Neural cell (in vitro differentiated cells): ENCODE data around the gene PRDX6.

Experiments used
- EP300 ChIP-seq: fragments of 450-650 bp; conservative IDR thresholded peaks from 2 replicates; pipeline ENCODE4 v1.6.1; 2014; ENCODE audit warnings: antibody characterized with exemption, mild to moderate bottlenecking, moderate library complexity; ENCODE audit not compliant: poor library complexity, severe bottlenecking
- EZH2 ChIP-seq: fragments of 200-600, 300-800 bp; shearing (Covaris generic), sonication (generic); IDR thresholded peaks from 2 replicates; pipeline ENCODE4 v1.6.1; 2014; ENCODE audit warnings: antibody characterized with exemption, low read length, borderline replicate concordance, mild to moderate bottlenecking; ENCODE audit not compliant: insufficient read depth, poor library complexity, severe bottlenecking
- MXI1 ChIP-seq: fragments of 450-650 bp; conservative IDR thresholded peaks from 2 replicates; pipeline ENCODE4 v1.6.1; 2014; ENCODE audit warnings: antibody characterized with exemption, mild to moderate bottlenecking; ENCODE audit not compliant: poor library complexity, severe bottlenecking
- POLR2AphosphoS5 ChIP-seq: IDR thresholded peaks from 2 replicates; pipeline ENCODE4 v1.6.1; 2012
- RAD21 ChIP-seq: fragments of 450-650 bp; conservative IDR thresholded peaks from 2 replicates; pipeline ENCODE4 v1.6.1; 2014; ENCODE audit warnings: antibody characterized with exemption, mild to moderate bottlenecking, moderate library complexity
- SMC3 ChIP-seq: fragments of 450-650 bp; conservative IDR thresholded peaks from 2 replicates; pipeline ENCODE4 v1.6.1; 2014; ENCODE audit warnings: antibody characterized with exemption, mild to moderate bottlenecking, moderate library complexity; ENCODE audit not compliant: poor library complexity
- TAF1 ChIP-seq: IDR thresholded peaks from 2 replicates; pipeline ENCODE4 v1.6.1; 2012; ENCODE audit warnings: low read depth
- TF ChIP-seq, protein P1 (sequence below): fragments of 450-650 bp; IDR thresholded peaks from 2 replicates; pipeline ENCODE4 v1.5.1; 2014; ENCODE audit warnings: antibody characterized with exemption, mild to moderate bottlenecking, moderate library complexity; ENCODE audit not compliant: poor library complexity, severe bottlenecking
- TF ChIP-seq, protein P2 (sequence below): IDR thresholded peaks from 2 replicates; pipeline ENCODE4 v1.6.1; 2012; ENCODE audit warnings: borderline replicate concordance

- TF ChIP-seq, protein P1, sequence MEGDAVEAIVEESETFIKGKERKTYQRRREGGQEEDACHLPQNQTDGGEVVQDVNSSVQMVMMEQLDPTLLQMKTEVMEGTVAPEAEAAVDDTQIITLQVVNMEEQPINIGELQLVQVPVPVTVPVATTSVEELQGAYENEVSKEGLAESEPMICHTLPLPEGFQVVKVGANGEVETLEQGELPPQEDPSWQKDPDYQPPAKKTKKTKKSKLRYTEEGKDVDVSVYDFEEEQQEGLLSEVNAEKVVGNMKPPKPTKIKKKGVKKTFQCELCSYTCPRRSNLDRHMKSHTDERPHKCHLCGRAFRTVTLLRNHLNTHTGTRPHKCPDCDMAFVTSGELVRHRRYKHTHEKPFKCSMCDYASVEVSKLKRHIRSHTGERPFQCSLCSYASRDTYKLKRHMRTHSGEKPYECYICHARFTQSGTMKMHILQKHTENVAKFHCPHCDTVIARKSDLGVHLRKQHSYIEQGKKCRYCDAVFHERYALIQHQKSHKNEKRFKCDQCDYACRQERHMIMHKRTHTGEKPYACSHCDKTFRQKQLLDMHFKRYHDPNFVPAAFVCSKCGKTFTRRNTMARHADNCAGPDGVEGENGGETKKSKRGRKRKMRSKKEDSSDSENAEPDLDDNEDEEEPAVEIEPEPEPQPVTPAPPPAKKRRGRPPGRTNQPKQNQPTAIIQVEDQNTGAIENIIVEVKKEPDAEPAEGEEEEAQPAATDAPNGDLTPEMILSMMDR = no peak
- TF ChIP-seq SMC3 = no peak
- TF ChIP-seq POLR2AphosphoS5 = no peak
- TF ChIP-seq MXI1 = no peak
- no peak for TF ChIP-seq EZH2
- no peak for TF ChIP-seq RAD21
- no peak for TF ChIP-seq EP300
- TF ChIP-seq, protein P2, sequence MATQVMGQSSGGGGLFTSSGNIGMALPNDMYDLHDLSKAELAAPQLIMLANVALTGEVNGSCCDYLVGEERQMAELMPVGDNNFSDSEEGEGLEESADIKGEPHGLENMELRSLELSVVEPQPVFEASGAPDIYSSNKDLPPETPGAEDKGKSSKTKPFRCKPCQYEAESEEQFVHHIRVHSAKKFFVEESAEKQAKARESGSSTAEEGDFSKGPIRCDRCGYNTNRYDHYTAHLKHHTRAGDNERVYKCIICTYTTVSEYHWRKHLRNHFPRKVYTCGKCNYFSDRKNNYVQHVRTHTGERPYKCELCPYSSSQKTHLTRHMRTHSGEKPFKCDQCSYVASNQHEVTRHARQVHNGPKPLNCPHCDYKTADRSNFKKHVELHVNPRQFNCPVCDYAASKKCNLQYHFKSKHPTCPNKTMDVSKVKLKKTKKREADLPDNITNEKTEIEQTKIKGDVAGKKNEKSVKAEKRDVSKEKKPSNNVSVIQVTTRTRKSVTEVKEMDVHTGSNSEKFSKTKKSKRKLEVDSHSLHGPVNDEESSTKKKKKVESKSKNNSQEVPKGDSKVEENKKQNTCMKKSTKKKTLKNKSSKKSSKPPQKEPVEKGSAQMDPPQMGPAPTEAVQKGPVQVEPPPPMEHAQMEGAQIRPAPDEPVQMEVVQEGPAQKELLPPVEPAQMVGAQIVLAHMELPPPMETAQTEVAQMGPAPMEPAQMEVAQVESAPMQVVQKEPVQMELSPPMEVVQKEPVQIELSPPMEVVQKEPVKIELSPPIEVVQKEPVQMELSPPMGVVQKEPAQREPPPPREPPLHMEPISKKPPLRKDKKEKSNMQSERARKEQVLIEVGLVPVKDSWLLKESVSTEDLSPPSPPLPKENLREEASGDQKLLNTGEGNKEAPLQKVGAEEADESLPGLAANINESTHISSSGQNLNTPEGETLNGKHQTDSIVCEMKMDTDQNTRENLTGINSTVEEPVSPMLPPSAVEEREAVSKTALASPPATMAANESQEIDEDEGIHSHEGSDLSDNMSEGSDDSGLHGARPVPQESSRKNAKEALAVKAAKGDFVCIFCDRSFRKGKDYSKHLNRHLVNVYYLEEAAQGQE = no peak
- no peak for TF ChIP-seq TAF1
Measured at GRCh38 chr1:173479649-173480048, 2.5 kb downstream of the PRDX6 start.
